Measurements from ENCODE around the gene LYPD5.
"Not testable (repeated sequence)": the region's sequence is repeated elsewhere in the genome, so short reads cannot be mapped to it uniquely, and the experiment has no call there.

Gene LYPD5

GRCh38 chr19:43776286-43776685 lies 26.0 kb downstream of the LYPD5 start:
- DNase-seq, result peak; percentile 72 to 82

GRCh38 chr19:43775299-43775890 lies 26.9 kb downstream of the LYPD5 start:
- DNase-seq, result no peak

GRCh38 chr19:43774940-43775258 lies 27.3 kb downstream of the LYPD5 start:
- DNase-seq, result not testable (repeated sequence)

DNA sequence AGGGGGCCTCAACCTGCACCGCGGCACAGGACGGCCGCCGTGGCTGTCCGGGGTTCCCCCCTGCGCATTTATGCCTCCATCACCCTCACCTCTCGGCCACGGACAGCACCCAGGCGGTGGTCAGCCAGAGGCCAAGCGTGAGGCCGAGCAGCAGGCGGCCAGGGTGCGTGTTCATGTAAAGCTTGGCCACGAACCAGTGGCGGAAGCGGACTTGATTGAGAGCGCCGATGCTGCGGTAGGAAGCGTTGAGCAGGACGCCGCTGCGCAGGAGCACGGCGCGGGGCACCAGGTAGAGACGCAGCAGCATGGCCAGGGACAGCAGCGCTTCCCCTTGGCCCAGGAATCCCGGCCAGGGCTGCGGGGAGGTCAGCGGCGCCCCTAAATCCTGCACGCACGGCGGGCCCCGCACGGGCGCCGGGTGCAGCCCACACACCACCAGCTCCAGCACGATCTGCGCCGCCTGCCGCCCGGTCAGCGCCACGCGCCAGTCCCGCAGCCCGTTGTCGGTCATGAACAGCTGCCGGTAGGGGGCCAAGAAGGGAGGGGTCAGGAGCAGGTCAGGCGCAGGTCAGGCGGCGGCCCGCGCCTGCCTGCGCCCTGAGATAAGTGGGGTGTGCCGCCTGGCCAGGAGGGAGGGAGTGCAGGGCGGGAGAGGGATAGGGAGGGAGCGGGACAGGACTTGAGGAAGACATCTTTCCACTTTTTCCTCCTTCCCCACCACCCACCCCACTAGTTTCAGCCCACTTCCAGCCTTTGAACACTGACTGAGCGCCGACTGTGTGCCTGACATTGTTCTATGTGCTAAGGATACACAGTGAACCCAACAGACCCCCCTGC lies 27.9 kb downstream of the LYPD5 start:
- DNase-seq, result no peak

DNA sequence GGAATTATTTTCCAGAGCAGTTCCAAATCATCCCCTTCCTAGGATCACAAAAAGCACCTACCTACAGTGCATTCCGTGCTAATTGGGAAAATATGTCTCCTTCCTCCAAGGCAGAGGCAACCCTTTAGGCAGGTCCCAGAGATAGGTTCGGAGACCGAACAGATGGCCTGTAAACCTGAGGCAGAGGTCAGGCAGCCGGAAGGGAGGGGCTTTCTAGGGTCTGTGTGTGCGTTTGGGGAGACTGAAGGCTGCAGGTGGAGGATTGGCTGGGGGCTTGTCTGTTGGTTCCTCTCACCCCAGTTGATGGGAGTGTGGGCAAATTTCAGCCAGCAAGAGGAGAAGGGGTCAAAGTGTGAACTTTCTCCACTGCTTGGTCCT lies 28.5 kb downstream of the LYPD5 start:
- DNase-seq, result no peak

DNA sequence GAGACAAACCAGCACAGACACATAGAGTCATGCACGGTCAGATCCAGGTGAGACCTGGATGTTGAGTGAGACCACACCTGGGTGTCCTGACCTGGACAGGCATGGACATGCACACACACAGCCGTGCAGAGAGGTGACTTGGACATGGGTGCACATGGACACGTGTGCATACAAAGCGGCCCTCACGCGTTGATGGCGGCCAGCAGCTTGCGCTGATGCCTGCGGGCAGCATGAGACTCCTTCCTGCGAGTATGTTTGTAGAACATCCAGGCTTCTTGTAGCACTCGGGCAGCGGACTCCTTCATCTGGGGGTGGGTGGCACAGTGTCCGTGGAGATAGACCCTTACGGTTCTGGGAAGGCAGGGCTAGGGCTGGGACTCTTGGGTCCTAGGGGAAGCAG lies 33.0 kb downstream of the LYPD5 start:
- no peak for DNase-seq

- no peak for DNase-seq
Measured at GRCh38 chr19:43768273-43769050, 33.8 kb downstream of the LYPD5 start.

GRCh38 chr19:43767818-43768217 lies 34.4 kb downstream of the LYPD5 start:
- no peak for DNase-seq

DNA sequence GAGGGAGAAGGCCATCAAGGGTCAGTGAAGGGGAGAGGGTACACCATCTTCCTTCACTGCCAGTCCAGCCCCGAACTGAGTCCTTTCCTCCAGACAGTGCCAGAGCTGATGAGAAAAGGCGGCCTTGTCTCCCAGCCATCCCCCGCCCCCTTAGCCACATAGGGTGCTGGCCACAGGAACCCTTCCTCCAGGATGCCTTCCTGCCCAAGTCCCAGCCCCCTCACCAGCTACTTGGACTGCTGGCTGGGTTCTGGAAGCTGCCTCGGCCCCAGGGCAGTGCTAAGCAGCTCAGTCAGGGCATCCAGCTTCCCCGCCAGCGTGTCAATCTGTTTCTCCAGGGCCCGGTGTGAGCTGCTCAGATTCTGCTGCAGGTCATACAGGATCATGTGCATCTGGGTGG lies 34.9 kb downstream of the LYPD5 start:
- no peak for DNase-seq

DNA sequence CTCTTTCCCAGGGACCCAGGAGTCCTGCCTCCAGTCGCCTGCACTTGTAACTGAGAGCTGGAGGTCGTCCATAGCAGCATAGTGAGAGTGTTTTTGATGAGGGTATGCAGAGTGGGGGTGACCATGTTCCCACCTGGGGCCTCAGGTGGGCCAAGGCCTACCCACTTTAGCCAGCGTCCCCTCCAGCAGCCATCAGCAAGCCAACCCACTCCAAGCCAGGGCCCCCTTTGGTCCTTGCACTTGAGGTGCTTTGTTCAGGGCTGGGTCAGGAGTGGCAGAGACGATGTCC lies 35.5 kb downstream of the LYPD5 start:
- no peak for DNase-seq

DNA sequence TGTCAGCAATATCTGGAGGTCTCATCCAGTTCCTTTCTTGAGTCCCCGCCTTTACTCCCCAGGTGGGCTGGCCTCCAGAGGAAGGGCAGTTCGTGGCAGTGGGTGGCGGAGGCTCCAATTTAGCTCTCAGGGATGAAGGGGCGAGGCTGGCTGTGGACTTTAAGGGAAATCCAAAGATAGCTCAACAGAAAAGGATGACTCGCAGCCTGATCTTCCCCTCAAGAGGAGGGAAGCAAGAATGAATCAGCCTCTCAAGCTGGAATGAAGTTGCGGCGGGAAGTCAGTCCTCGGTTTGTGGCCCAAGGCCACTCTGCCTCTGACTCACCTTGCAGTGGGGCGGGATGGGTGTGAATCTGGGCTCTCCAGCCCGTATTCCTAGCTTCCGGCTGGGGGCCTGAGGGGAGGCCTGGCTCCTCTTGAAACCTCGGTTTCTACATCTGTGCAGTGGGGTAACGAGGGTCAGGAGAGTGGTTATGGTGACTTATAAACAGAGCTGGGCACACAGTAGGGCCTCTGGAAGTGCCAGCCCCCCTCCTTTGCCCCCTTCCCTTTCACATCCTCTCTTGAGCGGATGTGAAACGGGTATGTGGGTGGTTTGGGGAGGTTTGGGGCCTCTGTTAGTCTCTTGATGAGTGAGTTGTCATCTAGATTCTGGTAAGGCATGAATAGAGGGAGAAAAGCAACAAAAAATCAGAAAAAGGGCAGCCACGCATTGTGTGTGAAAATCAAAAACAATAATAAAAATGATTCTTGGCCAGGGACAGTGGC lies 37.0 kb downstream of the LYPD5 start:
- peak; percentile 72 to 77 for DNase-seq

- not testable (repeated sequence) for DNase-seq
Measured at GRCh38 chr19:43764684-43765083, 37.6 kb downstream of the LYPD5 start.

DNA sequence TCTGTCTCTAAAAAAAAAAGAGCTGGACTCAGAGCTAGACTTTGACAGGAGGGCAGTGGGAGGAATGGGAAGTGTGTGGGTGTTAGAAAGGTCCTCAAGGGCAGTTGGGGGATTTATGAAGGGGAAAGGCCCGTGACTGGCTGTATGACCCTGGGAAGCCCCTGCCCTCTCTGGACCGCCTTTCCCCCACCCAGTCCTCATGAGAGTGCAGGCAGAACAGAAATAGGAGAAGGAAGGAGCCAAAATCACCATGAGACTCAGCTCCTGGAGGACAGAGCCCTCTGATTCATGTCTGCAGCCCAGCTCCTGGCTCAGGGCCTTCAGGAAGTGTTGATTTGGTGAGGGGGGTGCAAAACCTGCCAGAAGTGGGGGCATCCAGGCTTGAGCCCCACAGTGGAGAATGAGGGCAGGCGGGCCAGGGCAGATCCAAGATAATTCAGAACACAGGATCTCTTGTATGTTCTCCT lies 38.7 kb downstream of the LYPD5 start:
- no peak for DNase-seq

DNA sequence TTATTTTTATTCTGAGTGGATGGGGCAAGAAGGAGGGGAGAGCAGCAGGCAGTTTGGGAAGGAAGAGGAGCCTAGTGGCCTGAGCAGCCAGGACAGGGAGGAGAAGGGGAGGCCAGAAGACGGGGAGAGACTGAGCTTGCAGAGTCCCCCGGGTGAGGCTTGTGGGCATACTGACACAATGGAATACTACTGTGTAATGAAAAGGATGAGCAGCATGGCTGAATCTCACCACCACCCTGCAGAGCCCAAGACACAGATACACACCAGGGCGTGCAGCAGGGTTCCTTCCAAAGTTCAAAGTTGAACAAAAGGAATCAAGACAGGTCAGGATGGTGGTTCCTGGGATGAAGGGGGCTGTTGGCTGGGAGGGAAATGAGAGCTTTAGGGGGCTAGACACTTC lies 39.4 kb downstream of the LYPD5 start:
- no peak for DNase-seq

DNA sequence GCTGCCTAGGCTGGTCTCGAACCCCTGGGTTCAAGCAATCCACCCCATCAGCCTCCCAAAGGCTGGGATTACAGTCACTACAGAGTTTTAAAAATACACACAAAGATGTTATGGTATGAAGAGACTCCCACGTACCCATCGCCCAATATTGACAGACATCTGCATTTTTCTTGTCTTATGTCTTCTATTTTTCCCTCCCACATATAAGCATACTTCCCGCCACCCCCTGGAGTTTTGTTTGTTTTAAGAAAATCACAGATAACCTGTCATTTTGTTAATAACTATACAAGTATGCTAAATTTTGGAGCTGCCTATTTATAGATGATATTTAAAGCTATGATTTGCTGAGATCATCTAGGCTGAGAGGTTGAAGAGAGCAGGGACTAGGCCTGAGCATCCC lies 41.3 kb downstream of the LYPD5 start:
- no peak for DNase-seq

GRCh38 chr19:43759515-43759914 lies 42.7 kb downstream of the LYPD5 start:
- DNase-seq, result no peak

GRCh38 chr19:43755256-43755801 lies 46.9 kb downstream of the LYPD5 start:
- peak; percentile 61 to 68 for DNase-seq

GRCh38 chr19:43754503-43755255 lies 47.6 kb downstream of the LYPD5 start, which contains the start of gene SMG9:
Gene SMG9 (minus strand): TSS chr19:43754962. CDS start chr19:43750741, 4,221 bp downstream.
- DNase-seq, result peak; percentile 97 to 98

DNA sequence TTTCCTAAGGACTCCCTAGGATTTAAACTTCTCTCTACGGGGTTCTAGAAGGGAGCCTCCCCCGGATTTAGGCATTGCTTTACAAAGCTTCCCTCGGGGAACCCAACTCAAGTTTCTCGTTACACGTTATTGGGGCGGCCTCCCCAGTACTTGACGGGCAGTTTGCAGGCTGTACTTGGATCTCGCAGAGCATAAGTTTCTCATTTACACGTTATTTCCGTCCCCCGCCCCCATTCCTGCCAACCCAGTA lies 48.1 kb downstream of the LYPD5 start:
- no peak for DNase-seq

GRCh38 chr19:43752287-43752875 lies 49.9 kb downstream of the LYPD5 start:
- DNase-seq, result no peak

- no peak for DNase-seq
Measured at GRCh38 chr19:43751466-43752220, 50.6 kb downstream of the LYPD5 start.
